ENCODE measurements around the gene PYDC1. TPM values are rescaled to one million over a fixed set of nuclear protein-coding genes. Genes with fewer than 3 reads are reported as not detected.

PYDC1 gene
- polyA plus RNA-seq, 2 of the 4 experiments (the other 2 are of a cell fraction), result not detected

GRCh38 chr16:31179747-31180459, 37.0 kb downstream of the PYDC1 start, which contains the start of gene FUS:
FUS (plus strand) TSS chr16:31180139; CDS start chr16:31180215, 76 bp downstream.
- WGBS (ENCODE audit: missing lambda C conversion rate), result 2% methylated on average over 58 of the region's 69 CpGs
- ChIA-PET POLR2A (interaction anchor here (0.5 to 2.1 kb wide), 36 partner anchors 8 to 281 kb away, joined by 3 to 37 read pairs (median 6); partner anchors contain the start of genes ARMC5, ITGAD, KAT8 and PYCARD), CTCF (interaction anchor here (0.6 to 1.1 kb wide), 5 partner anchors 11 to 152 kb away, joined by 3 to 4 read pairs (median 3); no protein-coding TSS in a partner anchor)
- Histone ChIP-seq H3K4me2 (peak within 1 kb of the TSS; percentile 95), H3K27ac (peak within 1 kb of the TSS; percentile 92 to 97), H3K4me1 (peaks cover 29% of the 10 kb centered on the region), H3K9me3 (no peaks in the 10 kb centered on the region), H3K4me3 (peak within 1 kb of the TSS; percentile 68)
- ATAC-seq (peak; percentile 75 to 77), DNase-seq (ENCODE audit: low read depth in 1 of 2, low spot score in 1 of 2) (peak; percentile 91 to 93), FAIRE-seq (no peak)
- TF ChIP-seq ZC3H11A (IDR thresholded peaks at IDR 0.05) (no peak), ELK1 (IDR thresholded peaks at IDR 0.05; ENCODE audit: low read depth, low read length) (no peak), CBX2 (IDR thresholded peaks at IDR 0.05; ENCODE audit: borderline replicate concordance, low read depth) (no peak; the same call in 1 of the 2 replicates), ATOH8 (CRISPR knock-in tag; IDR thresholded peaks at IDR 0.05; ENCODE audit: low read depth) (no peak), CHD2 (IDR thresholded peaks at IDR 0.05; ENCODE audit: low read length, partially characterized antibody) (no peak), HOXB5 (CRISPR knock-in tag; IDR thresholded peaks at IDR 0.05) (peak; percentile 60; the same call in 1 of the 2 replicates), FOSL2 (IDR thresholded peaks at IDR 0.05) (no peak), FOSL2 (CRISPR knock-in tag; IDR thresholded peaks at IDR 0.05) (no peak), HOXA7 (CRISPR knock-in tag; IDR thresholded peaks at IDR 0.05) (peak; percentile 83; the same call in 1 of the 2 replicates), SMC3 (IDR thresholded peaks at IDR 0.05) (no peak), BCL3 (IDR thresholded peaks at IDR 0.05) (peak; percentile 100), EHF (CRISPR knock-in tag; IDR thresholded peaks at IDR 0.05) (peak; percentile 62; the same call in 1 of the 2 replicates), HDAC2 (IDR thresholded peaks at IDR 0.05) (no peak), SREBF2 (IDR thresholded peaks at IDR 0.05) (no peak), ZSCAN20 (CRISPR knock-in tag; IDR thresholded peaks at IDR 0.05) (no peak), NR3C1 (IDR thresholded peaks at IDR 0.05) (no peak), GATA3 (IDR thresholded peaks at IDR 0.05; ENCODE audit: borderline replicate concordance) (peak; percentile 94), EHMT2 (IDR thresholded peaks at IDR 0.05; ENCODE audit: low read depth) (no peak), HEYL (CRISPR knock-in tag; IDR thresholded peaks at IDR 0.05) (no peak), BHLHE40 (IDR thresholded peaks at IDR 0.05; ENCODE audit: low read depth, low read length) (peak; percentile 90), CTCF (IDR thresholded peaks at IDR 0.05) (no peak), CEBPB (IDR thresholded peaks at IDR 0.05) (peak in 1 of 2 experiments; percentile 3; a peak in 1 of 4 replicates), USF2 (IDR thresholded peaks at IDR 0.05) (no peak; the same call in 1 of the 2 replicates), PBX3 (IDR thresholded peaks at IDR 0.05) (peak; percentile 84; the same call in 1 of the 2 replicates), CHD4 (IDR thresholded peaks at IDR 0.05; ENCODE audit: borderline replicate concordance) (no peak), ZNF302 (CRISPR knock-in tag; IDR thresholded peaks at IDR 0.05) (no peak), ESRRA (IDR thresholded peaks at IDR 0.05; ENCODE audit: borderline replicate concordance, low read length) (no peak), KDM5A (IDR thresholded peaks at IDR 0.05) (no peak), HES2 (IDR thresholded peaks at IDR 0.05) (no peak), NFE2L2 (conservative IDR thresholded peaks at IDR 0.05; ENCODE audit: low read length) (no peak; the same call in 1 of the 2 replicates), JUN (IDR thresholded peaks at IDR 0.05) (peak; percentile 98 to 99), TP53 (CRISPR knock-in tag; IDR thresholded peaks at IDR 0.05) (peak; percentile 74; the same call in 1 of the 2 replicates), TFCP2L1 (CRISPR knock-in tag; IDR thresholded peaks at IDR 0.05) (peak; percentile 19; the same call in 1 of the 2 replicates), CBX8 (IDR thresholded peaks at IDR 0.05) (0 out of 2 replicates have a peak, but pooled peaks have one; percentile 73), PHF8 (IDR thresholded peaks at IDR 0.05; ENCODE audit: borderline replicate concordance, low read depth) (peak; percentile 99)
